ENCODE results near the gene PLEKHA7.
"Not testable (repeated sequence)": the region's sequence is repeated elsewhere in the genome, so short reads cannot be mapped to it uniquely, and the experiment has no call there.

Gene PLEKHA7

GRCh38 chr11:16881074-16881709, 133.0 kb downstream of the PLEKHA7 start:
- DNase-seq (ENCODE audit: low spot score): peak; percentile 81

- DNase-seq (ENCODE audit: low spot score): no peak
These were observed 133.9 kb downstream of the PLEKHA7 start for GRCh38 chr11:16880184-16880801.

- no peak for DNase-seq (ENCODE audit: low spot score)
These were observed 134.5 kb downstream of the PLEKHA7 start for GRCh38 chr11:16879690-16880089.

GRCh38 chr11:16876837-16877236, 137.4 kb downstream of the PLEKHA7 start:
- DNase-seq (ENCODE audit: low spot score): no peak

DNA sequence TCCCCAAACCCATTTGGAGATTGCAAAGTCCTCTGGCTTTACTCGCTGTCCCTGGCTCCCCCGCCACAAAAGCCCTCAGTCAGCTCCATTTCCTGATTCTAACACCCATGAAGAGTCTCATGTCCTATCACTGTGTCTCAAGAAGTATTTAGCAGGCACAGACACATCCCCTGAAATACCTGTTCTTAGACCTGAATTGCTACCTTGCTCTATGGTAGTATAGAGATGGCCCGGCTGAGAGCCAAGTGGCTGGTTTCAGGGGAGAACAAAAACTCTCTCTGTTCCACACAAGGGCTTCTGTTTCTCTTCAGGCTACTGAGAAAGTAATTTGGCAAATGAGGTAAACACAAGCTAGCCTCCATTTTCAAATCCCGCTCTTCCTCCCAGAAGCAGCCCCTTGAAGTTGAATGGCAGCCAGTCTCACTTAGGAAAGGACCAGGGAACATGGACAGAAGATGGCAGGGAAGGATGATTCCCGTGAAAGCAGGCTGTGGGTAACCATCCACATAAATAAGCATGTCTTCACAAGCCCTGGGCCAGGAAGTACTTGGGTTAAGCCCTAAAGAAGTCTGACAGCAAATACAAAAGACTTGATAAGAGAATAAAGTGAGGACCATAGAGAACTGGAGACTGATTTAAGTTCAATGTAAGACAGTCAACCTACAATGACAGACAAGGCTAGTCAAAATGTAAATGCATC, 138.0 kb downstream of the PLEKHA7 start:
- DNase-seq (ENCODE audit: low spot score): no peak

GRCh38 chr11:16874275-16874975, 139.8 kb downstream of the PLEKHA7 start:
- no peak for DNase-seq (ENCODE audit: low spot score)

- peak; percentile 46 for DNase-seq (ENCODE audit: low spot score)
These were observed 140.9 kb downstream of the PLEKHA7 start for GRCh38 chr11:16873289-16873688.

GRCh38 chr11:16871368-16871767, 142.8 kb downstream of the PLEKHA7 start:
- DNase-seq (ENCODE audit: low spot score): no peak

DNA sequence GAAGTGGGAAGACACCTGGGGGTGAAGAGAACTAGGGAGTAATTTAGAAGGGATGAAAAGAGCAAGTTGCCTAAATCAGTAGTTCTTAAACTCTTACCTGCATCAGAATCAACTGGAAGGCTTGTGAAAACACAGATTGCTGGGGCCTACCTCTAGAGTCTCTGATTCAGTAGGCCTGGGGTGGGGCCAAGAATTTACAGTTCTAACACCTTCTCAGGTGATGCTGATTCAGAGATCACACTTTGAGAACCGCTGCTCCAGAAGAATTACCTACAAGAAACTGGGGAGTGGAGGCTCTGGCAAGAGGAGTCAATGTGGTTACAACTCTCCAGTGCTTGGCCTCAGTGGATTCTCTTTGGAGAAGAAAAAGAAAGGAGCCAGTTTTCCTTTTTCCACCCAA, 147.1 kb downstream of the PLEKHA7 start:
- no peak for DNase-seq (ENCODE audit: low spot score)

GRCh38 chr11:16864428-16864827, 149.8 kb downstream of the PLEKHA7 start:
- DNase-seq (ENCODE audit: low spot score): not testable (repeated sequence)

DNA sequence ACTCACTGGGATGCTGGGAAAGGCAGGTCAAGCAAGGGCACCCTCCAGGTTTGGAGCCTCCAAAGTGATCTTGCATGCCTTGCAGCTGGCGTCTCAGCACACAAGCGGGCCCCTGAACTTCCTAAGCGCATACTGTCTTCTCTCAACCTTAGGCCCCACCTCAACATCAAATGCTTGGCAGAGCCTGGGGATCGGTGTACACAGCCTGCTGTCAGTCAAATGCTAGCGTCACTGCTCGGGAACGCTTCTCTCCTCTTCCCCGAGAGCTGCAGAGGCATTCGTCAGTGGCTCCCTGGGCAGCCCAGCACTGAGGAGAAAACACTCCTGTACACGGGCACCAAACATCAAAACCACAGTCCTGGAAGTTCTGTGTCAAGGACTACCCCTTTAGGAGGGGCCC, 150.8 kb downstream of the PLEKHA7 start:
- no peak for DNase-seq (ENCODE audit: low spot score)

DNA sequence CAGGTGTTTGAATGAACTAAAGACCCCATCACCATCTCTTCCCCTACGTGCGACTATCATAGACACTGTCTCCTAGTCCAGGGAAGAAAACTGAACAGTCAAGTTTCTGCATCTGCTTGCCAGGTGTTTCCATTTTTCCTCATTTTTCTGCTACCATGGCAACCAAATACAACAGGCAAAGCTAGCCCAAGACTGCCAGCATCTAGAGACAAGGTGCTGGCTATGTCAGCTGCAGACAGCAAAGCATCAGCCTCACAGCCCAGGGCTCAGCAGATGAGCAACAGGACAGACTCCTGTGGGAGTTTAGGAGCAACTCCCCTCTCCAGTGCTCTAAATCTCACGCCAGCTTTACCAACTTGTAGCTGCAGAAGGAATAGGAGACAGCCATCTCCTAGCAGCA, 151.5 kb downstream of the PLEKHA7 start:
- DNase-seq (ENCODE audit: low spot score): peak; percentile 33

- DNase-seq (ENCODE audit: low spot score): no peak
These were observed 152.4 kb downstream of the PLEKHA7 start for GRCh38 chr11:16861862-16862261.

GRCh38 chr11:16860617-16861016, 153.6 kb downstream of the PLEKHA7 start:
- no peak for DNase-seq (ENCODE audit: low spot score)

DNA sequence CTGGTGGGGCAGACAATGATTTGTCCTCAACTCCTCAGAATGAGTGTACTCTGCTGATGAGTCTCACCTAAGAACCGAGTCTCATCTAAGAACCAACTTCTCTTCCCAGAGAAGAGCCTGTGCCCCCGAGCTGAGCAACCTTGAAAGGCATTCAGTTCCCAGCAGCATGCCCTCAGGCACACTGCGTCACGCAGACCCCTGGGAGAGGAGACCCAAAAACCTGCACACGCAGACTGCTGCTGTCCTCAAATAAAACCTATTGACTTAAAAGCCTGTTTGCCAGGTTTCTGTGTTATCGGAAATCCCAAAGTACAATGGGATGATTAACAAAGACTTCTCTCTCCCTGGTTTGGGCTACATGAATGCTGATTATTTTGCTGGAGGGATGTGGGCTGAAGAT, 154.6 kb downstream of the PLEKHA7 start:
- DNase-seq (ENCODE audit: low spot score): no peak

- no peak for DNase-seq (ENCODE audit: low spot score)
These were observed 157.0 kb downstream of the PLEKHA7 start for GRCh38 chr11:16857186-16857585.

DNA sequence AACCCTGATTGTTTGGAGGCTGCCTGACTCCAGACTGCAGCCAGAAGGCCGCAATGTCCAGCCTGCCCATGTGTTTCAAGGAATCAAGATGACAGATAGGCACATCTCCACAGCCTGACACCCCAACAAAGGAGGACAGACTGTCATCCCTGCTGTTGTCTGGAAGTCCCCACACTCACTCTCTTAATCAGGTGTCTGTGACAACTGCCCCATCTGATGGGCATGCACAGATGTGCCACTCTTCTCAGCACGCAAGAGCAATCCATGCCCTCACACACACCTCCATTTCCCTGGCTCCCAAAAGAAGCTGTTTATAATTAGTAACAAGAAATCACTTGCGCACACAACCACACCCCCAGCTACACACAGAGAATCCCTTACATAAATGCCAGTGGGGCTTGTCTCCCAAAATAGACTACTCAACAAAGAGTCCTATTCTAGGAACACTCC, 158.2 kb downstream of the PLEKHA7 start:
- DNase-seq (ENCODE audit: low spot score): no peak

GRCh38 chr11:16854979-16855378, 159.2 kb downstream of the PLEKHA7 start:
- DNase-seq (ENCODE audit: low spot score): no peak

- DNase-seq (ENCODE audit: low spot score): no peak
These were observed 160.4 kb downstream of the PLEKHA7 start for GRCh38 chr11:16853859-16854258.

DNA sequence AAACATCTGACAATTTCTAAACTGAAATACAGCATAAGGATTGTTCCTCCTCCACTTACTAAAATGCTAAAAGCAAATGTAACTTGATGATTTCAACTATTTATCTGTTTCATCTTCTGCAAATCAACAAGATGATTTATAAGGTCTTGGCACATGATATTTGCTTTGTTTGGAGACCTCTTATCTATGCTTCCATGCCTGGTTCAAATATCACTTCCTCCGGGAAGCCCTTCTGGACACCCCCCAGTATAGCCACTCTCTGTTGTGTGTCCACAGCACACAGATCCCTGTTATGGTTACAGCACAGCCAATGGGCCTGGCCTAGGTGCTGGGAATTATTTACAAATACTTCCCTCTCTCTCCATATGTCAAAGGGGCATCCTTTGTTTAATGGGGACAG, 160.9 kb downstream of the PLEKHA7 start:
- no peak for DNase-seq (ENCODE audit: low spot score)

DNA sequence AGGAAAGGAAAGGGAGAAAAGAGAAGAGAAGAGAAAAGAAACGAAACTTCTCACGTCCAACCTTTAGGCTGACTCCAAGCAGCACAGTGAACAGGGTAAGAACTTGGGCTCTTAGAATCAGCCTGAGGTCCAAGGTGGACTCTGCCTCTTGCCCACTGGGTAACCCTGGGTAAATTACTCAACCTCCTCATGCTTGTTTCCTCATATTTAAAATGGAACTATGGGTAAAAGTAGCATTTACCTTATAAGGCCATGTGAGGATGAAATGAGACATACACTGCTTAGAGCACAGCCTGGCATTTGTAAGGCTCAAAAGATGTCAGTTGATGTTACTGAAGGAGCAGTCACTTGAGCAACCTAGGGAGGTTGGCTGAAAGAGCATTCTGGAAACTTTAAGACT, 167.9 kb downstream of the PLEKHA7 start:
- no peak for DNase-seq (ENCODE audit: low spot score)

- DNase-seq (ENCODE audit: low spot score): no peak
These were observed 169.9 kb downstream of the PLEKHA7 start for GRCh38 chr11:16844268-16844771.

- no peak for DNase-seq (ENCODE audit: low spot score)
These were observed 170.9 kb downstream of the PLEKHA7 start for GRCh38 chr11:16843294-16843693.

Measured in AG20443 (cell line).